GM19468 (cell line): ENCODE results near the gene ZBTB4.
"Not testable (repeated sequence)": the region's sequence is repeated elsewhere in the genome, so short reads cannot be mapped to it uniquely, and the experiment has no call there.

Experiments used
- ATAC-seq: cut with Tn5 transposase; IDR thresholded peaks from one replicate; pipeline ENCODE4 v1.9.1; 2021; ENCODE audit warnings: mild to moderate bottlenecking, moderate library complexity, moderate number of reproducible peaks; ENCODE audit not compliant: unreplicated experiment; ENCODE audit errors: extremely low read depth

ZBTB4 gene

GRCh38 chr17:7495906-7496434 is 16.5 kb upstream of the ZBTB4 start:
- ATAC-seq: no peak

- ATAC-seq: no peak
Measured at GRCh38 chr17:7493941-7494340, 14.5 kb upstream of the ZBTB4 start.

GRCh38 chr17:7491583-7491982 is 12.2 kb upstream of the ZBTB4 start:
- ATAC-seq: no peak

- no peak for ATAC-seq
Measured at GRCh38 chr17:7490144-7490543, 10.7 kb upstream of the ZBTB4 start.

GRCh38 chr17:7486181-7486580 is 6.8 kb upstream of the ZBTB4 start:
- no peak for ATAC-seq

- no peak for ATAC-seq
Measured at GRCh38 chr17:7484919-7485377, 5.5 kb upstream of the ZBTB4 start.

GRCh38 chr17:7484067-7484918 is 4.9 kb upstream of the ZBTB4 start, which contains the start of gene POLR2A:
TSS of gene POLR2A (plus strand) at chr17:7484366.
- ATAC-seq: peak; percentile 57

GRCh38 chr17:7483255-7484066 is 4.0 kb upstream of the ZBTB4 start:
- no peak for ATAC-seq

- ATAC-seq: not testable (repeated sequence)
Measured at GRCh38 chr17:7482742-7483088, 3.3 kb upstream of the ZBTB4 start.

GRCh38 chr17:7481842-7482741 is 2.7 kb upstream of the ZBTB4 start:
- not testable (repeated sequence) for ATAC-seq

- not testable (repeated sequence) for ATAC-seq
Measured at GRCh38 chr17:7481275-7481674, 1.8 kb upstream of the ZBTB4 start, which contains the start of gene SLC35G6. TSS of gene SLC35G6 (plus strand) at chr17:7481446. CDS start at chr17:7481517, 71 bp downstream.

- ATAC-seq: no peak
Measured at GRCh38 chr17:7480089-7480384, 606 bp upstream of the ZBTB4 start.

- ATAC-seq: no peak
Measured at GRCh38 chr17:7478276-7479212, 887 bp downstream of the ZBTB4 start.

GRCh38 chr17:7477392-7478275 is 1.8 kb downstream of the ZBTB4 start:
- no peak for ATAC-seq

- ATAC-seq: no peak
Measured at GRCh38 chr17:7476951-7477350, 2.5 kb downstream of the ZBTB4 start.

GRCh38 chr17:7476494-7476893 is 2.9 kb downstream of the ZBTB4 start:
- no peak for ATAC-seq

- ATAC-seq: no peak
Measured at GRCh38 chr17:7475764-7476422, 3.5 kb downstream of the ZBTB4 start.
